ENCODE measurements around the gene FBXL19.

- no peak for TF ChIP-seq EZH2phosphoT487 (IDR thresholded peaks at IDR 0.05; ENCODE audit: insufficient read depth, low read depth)
- no peak for TF ChIP-seq EZH2 (IDR thresholded peaks at IDR 0.05; ENCODE audit: insufficient read depth, poor library complexity, severe bottlenecking)
Measured at GRCh38 chr16:30947541-30947858, 24.1 kb downstream of the FBXL19 start.
